HFF-Myc (cell line): ENCODE results near the gene ATCAY.

ENCODE experiments used
- DNase-seq: peaks from one replicate; pipeline ENCODE4 v3.0.0-alpha.2; 2011; ENCODE audit warnings: low read depth; ENCODE audit errors: extremely low read depth
- H3K4me3 ChIP-seq: replicated peaks from 2 replicates; pipeline ENCODE4 v1.5.1; 2011; ENCODE audit warnings: low read depth, mild to moderate bottlenecking, control low read depth, low read length
- CTCF ChIP-seq: IDR thresholded peaks from 2 replicates; pipeline ENCODE4 v1.5.1; 2012; ENCODE audit warnings: mild to moderate bottlenecking, low read depth, low read length, control low read depth; ENCODE audit errors: missing control alignments

ATCAY gene

GRCh38 chr19:3958836-3959765, 78.6 kb downstream of the ATCAY start:
- DNase-seq, result no peak
- no peak overlapping the region for H3K4me3 ChIP-seq
- no peak for TF ChIP-seq CTCF

GRCh38 chr19:3959766-3960131, 79.3 kb downstream of the ATCAY start:
- TF ChIP-seq CTCF, result no peak
- DNase-seq, result no peak
- no peak overlapping the region for H3K4me3 ChIP-seq

- DNase-seq, result no peak
- TF ChIP-seq CTCF, result no peak
- H3K4me3 ChIP-seq, result no peak overlapping the region
Measured at GRCh38 chr19:3961007-3961406, 80.5 kb downstream of the ATCAY start.

GRCh38 chr19:3963458-3964255, 83.2 kb downstream of the ATCAY start:
- no peak for DNase-seq
- TF ChIP-seq CTCF, result no peak
- H3K4me3 ChIP-seq, result no peak overlapping the region

GRCh38 chr19:3964256-3965194, 84.0 kb downstream of the ATCAY start:
- no peak for TF ChIP-seq CTCF
- DNase-seq, result no peak
- no peak overlapping the region for H3K4me3 ChIP-seq
